HG03064 (cell line): ENCODE data around the gene CRX.
A peak's percentile ranks its signal among the peaks of the same experiment; 100 is the strongest.
"Not testable (repeated sequence)": the region's sequence is repeated elsewhere in the genome, so short reads cannot be mapped to it uniquely, and the experiment has no call there.

ENCODE experiments used
- ATAC-seq: cut with Tn5 transposase; IDR thresholded peaks from one replicate; pipeline ENCODE4 v1.9.1; 2021; ENCODE audit warnings: low read depth; ENCODE audit not compliant: unreplicated experiment

Gene CRX

GRCh38 chr19:47821460-47822020 lies at the start of gene CRX:
CRX (plus strand) TSS chr19:47821937; CDS start chr19:47834444, 12,507 bp downstream.
- no peak for ATAC-seq

DNA sequence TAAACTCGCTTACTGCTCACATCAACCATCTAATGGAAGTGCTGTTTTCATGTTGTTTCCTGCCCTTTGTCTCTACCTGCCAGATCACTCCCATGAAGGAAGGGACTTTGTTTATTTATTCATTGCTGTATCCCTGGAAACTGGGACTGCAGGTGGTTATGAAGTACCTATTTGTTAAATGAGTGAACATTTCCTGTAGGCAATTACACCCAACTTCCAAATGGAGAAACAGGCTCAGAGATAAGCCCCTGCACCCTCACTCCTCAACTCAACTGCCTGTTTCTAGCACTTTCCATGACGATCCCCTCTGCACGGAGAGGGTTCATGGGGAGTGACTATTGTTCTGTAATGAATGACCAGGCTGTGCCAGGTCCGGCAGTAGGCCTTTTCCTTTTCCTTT lies 45.2 kb upstream of the CRX start:
- no peak for ATAC-seq

DNA sequence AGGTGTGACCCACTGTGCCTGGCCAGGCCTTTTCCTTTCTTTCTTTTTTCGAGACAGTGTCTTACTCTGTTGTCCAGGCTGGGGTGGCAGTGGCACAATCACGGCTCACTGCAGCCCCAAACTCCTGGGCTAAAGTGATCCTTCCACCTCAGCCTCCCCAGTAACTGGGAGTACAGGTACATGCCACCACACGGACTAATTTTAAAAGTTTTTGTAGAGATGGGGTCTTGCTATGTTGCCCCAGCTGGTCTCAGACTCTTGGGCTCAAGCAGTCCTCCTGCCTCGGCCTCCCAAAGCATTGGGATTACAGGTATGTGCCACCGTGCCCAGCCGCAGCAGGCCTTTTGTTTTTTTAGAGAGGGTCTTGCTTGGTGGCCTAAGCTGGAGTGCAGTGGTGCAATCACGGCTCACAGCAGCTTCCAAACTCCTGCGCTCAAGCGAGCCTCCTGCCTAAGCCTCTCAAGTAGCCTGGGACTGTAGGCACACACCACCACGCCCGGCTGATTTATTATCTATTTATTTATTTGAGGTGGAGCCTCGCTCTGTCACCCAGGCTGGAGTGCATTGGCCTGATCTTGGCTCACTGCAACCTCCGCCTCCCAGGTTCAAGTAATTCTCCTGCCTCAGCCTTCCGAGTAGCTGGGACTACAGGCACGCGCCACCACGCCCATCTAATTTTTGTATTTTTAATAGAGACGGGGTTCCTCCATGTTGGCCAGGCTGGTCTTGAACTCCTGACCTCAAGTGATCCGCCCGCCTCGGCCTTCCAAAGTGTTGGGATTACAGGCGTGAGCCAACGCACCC lies 44.3 kb upstream of the CRX start:
- not testable (repeated sequence) for ATAC-seq

GRCh38 chr19:47778049-47778953 lies 43.4 kb upstream of the CRX start, which contains the start of gene SELENOW:
SELENOW (plus strand) TSS chr19:47778703; CDS start chr19:47778786, 83 bp downstream.
- peak; percentile 70 for ATAC-seq

DNA sequence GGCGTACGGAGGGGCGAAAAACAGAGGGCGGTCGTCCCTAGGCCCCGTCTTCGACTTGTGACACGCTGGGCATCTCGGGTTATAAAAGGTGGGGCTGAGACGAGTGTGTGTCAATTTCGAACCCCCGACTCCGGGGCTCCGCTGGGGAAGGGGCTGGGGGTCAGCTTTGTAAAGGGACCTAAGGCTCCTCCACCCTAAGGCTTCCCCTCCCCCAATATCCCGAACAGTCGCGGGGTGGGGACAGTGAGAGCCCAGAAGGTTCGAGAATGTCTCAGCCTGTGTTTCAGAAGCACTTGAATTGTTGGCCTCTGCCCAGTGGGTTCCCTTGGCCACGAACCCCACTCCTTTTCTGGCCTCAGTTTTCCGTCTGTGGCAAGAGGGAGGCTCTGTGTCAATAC lies 42.8 kb upstream of the CRX start:
- no peak for ATAC-seq

GRCh38 chr19:47779524-47780214 lies 42.1 kb upstream of the CRX start:
- ATAC-seq = no peak

DNA sequence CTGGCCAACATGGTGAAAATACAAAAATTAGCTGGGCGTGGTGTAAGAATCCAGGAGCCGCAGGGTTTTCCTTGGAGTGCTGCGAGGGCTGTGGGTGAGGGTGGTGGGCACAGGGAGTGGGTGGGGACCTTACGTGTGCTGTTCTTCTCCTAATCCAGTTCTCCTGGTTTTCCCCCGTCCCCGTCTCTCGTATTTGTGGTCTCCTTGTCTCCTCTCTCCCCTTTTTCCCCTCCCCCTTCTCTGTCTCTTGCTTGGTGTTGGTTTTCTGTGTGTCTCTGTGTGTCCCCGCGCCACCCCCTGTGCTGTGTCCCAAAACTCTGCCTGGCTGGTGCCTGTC lies 41.6 kb upstream of the CRX start:
- ATAC-seq = no peak

- no peak for ATAC-seq
Measured at GRCh38 chr19:47781590-47782262, 40.0 kb upstream of the CRX start.

GRCh38 chr19:47786566-47786965 lies 35.2 kb upstream of the CRX start:
- ATAC-seq = no peak

- ATAC-seq = not testable (repeated sequence)
Measured at GRCh38 chr19:47787307-47787706, 34.4 kb upstream of the CRX start.

DNA sequence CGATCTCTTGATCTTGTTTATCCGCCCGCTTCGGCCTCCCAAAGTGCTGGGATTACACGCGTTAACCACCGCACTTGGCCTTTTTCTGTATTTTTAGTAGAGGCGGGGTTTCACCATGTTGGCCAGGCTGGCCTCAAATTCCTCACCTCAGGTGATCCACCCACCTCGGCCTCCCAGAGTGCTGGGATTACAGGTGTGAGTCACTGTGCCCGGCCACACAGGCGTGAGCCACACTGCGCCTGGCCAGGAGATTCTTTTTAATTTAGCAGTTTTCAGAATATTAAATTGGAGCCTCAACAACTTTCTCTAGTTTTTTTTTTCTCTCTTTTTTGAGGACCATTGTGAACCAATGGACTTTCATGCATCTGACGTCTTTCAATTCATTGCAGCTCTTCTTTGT lies 31.9 kb upstream of the CRX start:
- ATAC-seq = not testable (repeated sequence)

GRCh38 chr19:47790398-47790814 lies 31.3 kb upstream of the CRX start:
- ATAC-seq = no peak

GRCh38 chr19:47792616-47793015 lies 29.1 kb upstream of the CRX start:
- ATAC-seq = no peak

- no peak for ATAC-seq
Measured at GRCh38 chr19:47794526-47794925, 27.2 kb upstream of the CRX start.

GRCh38 chr19:47796785-47797184 lies 25.0 kb upstream of the CRX start:
- ATAC-seq = no peak

- ATAC-seq = no peak
Measured at GRCh38 chr19:47797996-47798903, 23.5 kb upstream of the CRX start.

- ATAC-seq = no peak
Measured at GRCh38 chr19:47798904-47799266, 22.9 kb upstream of the CRX start.

DNA sequence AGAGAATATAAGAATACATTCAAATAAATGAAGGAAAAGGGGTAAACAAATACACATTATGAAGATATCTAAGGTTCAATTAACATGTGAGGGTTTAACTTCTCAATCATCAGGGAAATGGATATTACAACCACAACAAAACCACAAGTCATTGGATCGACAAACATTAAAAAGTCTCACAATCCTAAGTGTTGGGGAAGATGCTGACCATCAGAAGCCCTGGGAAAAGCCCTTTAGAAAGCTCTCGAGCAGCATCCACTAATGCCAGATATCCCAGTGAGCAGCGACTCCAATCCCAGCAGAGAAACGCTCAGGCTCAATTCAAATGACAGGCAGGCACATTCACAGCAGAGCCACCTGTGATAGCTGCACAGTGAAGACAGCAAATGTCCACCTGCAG lies 20.5 kb upstream of the CRX start:
- ATAC-seq = no peak

DNA sequence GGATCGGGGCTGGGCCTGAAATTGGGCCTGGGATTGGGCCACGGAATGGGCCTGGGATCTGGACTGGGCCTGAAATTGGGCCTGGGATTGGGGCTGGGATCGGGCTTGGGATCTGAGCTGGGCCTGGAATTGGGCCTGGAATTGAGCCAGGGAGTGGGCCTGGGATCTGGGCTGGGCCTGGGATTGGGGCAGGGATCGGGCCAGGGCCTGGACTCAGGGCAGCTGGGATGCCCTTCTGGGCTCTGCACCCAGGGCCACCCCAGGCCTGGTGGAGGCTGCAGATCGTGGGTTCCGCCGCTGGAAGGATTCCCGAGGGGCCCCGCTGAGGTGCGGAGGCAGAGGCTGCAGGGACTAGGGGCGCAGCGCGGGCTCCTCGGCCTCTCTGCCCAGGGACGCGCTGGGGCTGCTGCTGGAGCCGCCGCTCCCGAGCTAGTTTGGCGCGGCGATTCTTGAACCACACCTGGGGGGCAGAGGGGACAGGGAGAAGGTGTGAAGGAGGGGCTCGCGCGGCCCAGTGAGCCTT lies 19.2 kb upstream of the CRX start:
- ATAC-seq = no peak
